ENCODE measurements around the gene CHI3L2.

DNA sequence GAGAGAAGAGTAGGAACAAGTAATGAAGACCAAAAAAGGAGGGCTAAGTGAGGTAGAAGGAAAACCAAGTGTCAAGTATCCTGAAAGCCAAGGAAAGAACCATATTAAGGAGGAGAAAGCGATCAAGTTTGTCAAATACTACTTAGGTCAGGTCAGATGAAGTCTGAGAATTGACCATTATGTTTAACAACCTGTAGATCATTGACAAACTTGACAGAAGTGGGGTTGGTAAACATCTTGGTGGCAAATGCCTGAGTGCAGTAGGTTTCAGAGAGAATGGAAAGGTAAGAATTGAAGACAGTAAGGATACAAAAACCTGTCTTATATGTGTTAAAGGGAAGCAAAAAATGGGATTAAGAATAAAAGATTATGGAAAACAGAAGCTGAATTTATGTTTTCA lies 59.4 kb downstream of the CHI3L2 start:
- TF ChIP-seq, protein P1, sequence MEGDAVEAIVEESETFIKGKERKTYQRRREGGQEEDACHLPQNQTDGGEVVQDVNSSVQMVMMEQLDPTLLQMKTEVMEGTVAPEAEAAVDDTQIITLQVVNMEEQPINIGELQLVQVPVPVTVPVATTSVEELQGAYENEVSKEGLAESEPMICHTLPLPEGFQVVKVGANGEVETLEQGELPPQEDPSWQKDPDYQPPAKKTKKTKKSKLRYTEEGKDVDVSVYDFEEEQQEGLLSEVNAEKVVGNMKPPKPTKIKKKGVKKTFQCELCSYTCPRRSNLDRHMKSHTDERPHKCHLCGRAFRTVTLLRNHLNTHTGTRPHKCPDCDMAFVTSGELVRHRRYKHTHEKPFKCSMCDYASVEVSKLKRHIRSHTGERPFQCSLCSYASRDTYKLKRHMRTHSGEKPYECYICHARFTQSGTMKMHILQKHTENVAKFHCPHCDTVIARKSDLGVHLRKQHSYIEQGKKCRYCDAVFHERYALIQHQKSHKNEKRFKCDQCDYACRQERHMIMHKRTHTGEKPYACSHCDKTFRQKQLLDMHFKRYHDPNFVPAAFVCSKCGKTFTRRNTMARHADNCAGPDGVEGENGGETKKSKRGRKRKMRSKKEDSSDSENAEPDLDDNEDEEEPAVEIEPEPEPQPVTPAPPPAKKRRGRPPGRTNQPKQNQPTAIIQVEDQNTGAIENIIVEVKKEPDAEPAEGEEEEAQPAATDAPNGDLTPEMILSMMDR (IDR thresholded peaks at IDR 0.05) = no peak
- TF ChIP-seq POLR2A (IDR thresholded peaks at IDR 0.05) = no peak

All from adrenal gland (tissue), 5 donors.